Femur (tissue), 1 donor: Measurements from ENCODE around the gene RNF180.
"Not testable (repeated sequence)": the region's sequence is repeated elsewhere in the genome, so short reads cannot be mapped to it uniquely, and the experiment has no call there.

ENCODE experiments used
- DNase-seq: peaks from one replicate; pipeline ENCODE4 v3.0.0-alpha.2; 2017

The RNF180 gene

GRCh38 chr5:64180661-64181343 lies 15.2 kb downstream of the RNF180 start:
- DNase-seq: no peak

GRCh38 chr5:64181440-64181839 lies 15.8 kb downstream of the RNF180 start:
- DNase-seq: no peak

DNA sequence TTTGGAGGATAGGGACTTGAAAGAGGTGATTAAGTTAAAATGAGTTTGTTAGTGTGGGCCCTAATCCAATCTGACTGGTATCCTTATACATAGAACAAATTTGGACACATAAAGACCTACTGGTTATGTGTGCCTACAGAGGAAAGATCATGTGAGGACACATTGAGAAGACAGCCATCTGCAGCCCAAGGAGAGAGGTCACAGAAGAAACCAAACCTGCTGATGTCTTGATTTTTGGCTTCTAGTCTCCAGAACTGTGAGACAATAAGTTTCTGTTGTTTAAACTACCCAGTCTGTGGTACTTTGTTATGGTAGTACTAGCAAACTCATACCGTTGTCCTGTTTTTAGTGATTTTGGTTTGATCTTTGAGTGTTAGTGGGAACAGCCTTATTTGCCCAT lies 18.3 kb downstream of the RNF180 start:
- DNase-seq: no peak

DNA sequence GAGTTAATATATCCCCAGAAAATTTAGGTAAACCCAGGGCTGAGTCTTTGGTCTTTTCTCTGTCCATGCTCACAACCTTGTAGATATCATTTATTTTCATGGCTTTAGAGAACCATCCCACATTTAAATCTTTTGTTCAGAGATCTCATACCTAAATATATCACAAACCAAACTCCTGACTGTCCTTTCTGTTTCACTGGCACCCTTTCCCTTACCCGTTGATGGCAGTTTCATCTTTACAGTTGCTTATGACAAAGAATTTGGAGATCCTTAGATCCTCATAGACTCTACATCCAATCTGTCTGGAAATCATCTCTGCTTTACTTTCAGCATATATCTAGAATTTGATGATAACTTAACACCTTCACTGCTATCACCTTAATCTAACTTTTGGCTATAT lies 19.2 kb downstream of the RNF180 start:
- no peak for DNase-seq

DNA sequence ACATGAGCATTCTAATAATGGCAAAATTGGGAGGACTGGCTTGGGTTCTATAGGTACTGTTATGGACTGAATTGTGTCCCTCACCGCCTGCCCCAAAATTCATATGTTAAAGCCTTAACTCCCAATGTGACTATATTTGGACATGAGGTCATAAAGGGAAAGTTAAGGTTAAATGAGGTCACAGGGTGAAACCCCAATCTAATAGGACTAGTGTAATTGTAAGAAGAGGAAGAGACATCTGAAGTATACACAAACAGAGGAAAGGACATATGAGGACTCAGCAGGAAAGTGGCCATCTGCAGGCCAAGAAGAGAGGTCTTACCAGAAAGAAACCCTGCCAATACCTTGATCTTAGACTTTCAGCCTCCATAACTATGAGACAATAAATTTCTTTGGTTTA lies 23.1 kb downstream of the RNF180 start:
- DNase-seq: no peak

DNA sequence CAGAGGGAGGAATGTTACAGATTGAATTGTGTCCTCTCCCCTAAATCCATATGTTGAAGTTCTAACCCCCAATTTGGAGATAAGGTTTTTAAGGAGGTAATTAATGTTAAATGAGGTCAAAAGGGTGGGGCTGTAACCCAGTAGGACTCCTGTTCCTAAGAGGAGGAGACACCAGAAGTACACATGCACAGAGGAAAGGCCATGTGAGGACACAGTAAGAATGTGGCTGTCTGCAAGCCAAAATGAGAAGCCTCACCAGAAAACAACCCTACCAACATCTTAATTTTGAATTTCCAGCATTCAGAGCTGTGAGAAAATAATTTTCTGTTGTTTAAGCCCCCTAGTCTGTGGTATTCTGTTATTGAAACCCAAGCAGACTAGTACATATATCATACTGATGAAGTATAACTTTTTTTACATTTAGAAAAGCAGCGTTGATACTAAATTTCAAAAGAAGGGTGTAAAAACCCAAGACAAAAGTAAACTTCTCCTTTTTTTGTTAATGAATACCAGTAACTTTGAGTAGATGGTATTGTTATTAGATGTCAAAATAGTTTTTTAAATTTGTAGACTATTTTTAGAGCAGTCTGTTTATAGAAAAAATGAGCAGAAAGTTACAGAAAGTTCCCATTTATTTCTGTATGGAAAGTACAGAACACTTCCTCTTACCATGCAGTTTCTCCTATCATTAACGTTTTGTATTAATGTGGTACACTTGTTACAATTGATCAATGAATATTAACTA lies 25.1 kb downstream of the RNF180 start:
- DNase-seq: no peak

DNA sequence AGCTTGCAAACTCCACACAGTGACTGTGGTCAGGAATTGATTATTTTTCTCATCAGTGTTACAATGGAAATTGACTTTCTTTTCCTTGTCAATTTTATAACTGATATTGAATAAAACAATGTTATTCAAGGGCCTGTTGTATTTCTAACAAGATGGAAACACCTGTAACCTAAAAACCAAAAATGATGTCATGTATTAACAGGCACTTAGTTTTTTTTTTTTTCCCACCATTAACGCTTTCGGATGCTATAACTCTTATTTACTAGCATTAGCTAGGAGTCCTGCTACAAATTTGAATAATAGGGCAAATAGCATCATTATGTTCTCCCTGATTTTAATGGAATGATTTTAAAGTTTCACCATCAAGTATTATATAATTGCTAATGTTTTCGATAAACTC lies 30.3 kb downstream of the RNF180 start:
- no peak for DNase-seq

DNA sequence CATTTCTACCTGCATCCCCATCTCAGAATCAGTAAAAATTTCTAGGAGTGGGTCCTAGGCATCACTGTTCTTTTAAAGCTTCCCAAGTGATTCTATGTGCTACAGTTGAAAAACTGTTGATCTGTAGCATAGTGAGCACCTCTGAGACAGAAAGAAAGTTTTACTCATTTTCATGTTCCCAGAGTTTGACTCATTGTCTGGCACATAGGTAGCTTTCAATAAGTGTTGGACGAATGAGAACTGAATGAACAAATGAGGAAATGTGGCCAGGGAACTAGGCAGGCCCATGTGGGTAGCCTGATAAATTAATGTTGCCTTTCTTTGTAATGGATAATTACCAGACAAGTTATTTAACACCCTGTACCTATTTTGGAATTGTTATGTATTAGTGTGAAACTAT lies 33.8 kb downstream of the RNF180 start:
- DNase-seq: no peak

- no peak for DNase-seq
Measured at GRCh38 chr5:64201996-64202395, 36.4 kb downstream of the RNF180 start.

GRCh38 chr5:64206653-64207052 lies 41.0 kb downstream of the RNF180 start:
- DNase-seq: no peak

- DNase-seq: no peak
Measured at GRCh38 chr5:64207978-64208377, 42.3 kb downstream of the RNF180 start.

GRCh38 chr5:64209353-64209752 lies 43.7 kb downstream of the RNF180 start:
- no peak for DNase-seq

DNA sequence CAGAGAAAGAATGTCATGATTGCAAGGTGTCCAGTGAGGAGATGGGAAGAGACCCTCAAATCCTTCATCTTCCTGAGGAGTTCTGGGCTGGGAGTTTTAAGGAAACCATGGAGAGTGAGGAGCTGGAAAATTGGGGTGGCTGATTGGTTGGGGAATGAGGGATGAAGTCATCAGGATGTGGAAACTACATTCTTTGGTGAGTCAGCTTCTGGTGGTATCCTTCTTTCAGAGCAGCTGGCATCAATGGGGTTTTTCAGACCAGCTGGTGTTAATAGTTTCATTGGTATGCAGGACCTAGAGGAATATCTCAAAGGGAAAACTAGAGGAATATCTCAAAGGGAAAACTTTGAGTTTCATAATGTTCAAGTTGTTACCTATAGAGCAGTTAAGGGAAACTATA lies 45.2 kb downstream of the RNF180 start:
- DNase-seq: no peak

GRCh38 chr5:64213011-64213410 lies 47.4 kb downstream of the RNF180 start:
- no peak for DNase-seq

- DNase-seq: no peak
Measured at GRCh38 chr5:64213531-64213930, 47.9 kb downstream of the RNF180 start.

- DNase-seq: no peak
Measured at GRCh38 chr5:64214132-64214531, 48.5 kb downstream of the RNF180 start.

GRCh38 chr5:64221911-64222310 lies 56.3 kb downstream of the RNF180 start:
- no peak for DNase-seq

DNA sequence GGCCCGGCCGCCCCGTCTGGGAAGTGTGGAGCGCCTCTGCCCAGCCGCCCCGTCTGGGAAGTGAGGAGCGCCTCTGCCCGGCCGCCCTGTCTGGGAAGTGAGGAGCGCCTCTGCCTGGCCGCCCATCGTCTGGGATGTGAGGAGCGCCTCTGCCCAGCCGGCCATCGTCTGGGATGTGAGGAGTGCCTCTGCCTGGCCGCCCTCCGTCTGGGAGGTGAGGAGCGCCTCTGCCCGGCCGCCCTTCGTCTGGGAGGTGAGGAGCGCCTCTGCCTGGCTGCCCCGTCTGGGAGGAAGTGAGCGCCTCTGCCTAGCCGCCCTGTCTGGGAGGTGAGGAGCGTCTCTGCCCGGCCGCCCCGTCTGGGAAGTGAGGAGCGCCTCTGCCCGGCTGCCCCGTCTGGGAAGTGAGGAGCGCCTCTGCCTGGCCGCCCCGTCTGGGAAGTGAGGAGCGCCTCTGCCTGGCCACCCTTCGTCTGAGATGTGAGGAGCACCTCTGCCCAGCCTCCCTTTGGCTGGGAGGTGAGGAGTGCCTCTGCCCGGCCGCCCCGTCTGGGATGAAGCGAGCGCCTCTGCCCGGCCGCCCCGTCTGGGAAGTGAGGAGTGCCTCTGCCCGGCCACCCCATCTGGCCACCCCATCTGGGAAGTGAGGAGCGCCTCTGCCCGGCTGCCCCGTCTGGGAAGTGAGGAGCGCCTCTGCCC lies 59.8 kb downstream of the RNF180 start:
- DNase-seq: not testable (repeated sequence)

- DNase-seq: not testable (repeated sequence)
Measured at GRCh38 chr5:64227131-64227537, 61.5 kb downstream of the RNF180 start.

GRCh38 chr5:64229163-64229774 lies 63.6 kb downstream of the RNF180 start:
- DNase-seq: no peak

DNA sequence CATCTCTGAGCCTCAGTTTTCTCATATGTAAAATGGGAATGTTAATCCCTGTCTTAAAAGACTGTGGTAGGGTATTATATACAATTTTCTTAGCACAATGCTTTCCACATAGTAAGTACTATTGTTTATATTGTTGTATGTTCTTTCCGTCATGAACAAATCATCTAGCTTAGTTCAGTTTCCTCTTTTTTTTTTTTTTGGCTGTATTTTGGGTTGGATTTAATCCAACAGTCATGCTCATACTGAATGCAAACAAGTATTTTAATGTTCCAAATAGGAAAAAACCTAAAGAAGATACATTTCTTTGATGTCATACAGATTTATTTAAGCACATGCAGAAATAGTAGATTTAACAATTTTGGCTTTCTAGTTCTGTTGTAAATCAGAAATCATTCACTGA lies 95.1 kb downstream of the RNF180 start:
- DNase-seq: no peak

- no peak for DNase-seq
Measured at GRCh38 chr5:64269164-64269563, 103.5 kb downstream of the RNF180 start.

DNA sequence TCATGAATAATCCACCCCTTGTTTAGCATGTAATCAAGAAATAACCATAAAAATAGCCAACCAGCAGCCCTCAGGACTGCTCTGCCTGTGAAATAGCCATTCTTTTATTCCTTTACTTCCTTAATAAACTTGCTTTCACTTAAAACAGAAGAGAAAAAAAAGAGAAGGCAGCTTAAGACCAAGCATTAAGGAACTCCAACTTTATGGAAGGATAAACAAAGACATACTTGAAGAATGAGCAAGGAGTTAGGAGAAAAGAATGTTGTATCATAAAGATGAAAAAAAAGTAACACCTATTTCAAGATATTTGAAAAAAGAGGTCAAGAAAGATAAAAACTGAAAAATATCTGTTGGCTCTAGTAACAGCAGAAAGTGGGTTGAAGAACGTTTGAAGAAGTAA lies 107.6 kb downstream of the RNF180 start:
- DNase-seq: no peak
